Right ventricle myocardium superior (tissue), 1 donor: Measurements from ENCODE around the gene RFXAP. TPM values are rescaled to one million over a fixed set of nuclear protein-coding genes. Genes with fewer than 3 reads are reported as not detected.

ENCODE experiments used
- ATAC-seq: fragments of 200-7000 bp; cut with Tn5 transposase; one replicate; pipeline ENCODE4 v1.9.1; 2020; ENCODE audit warnings: mild to moderate bottlenecking; ENCODE audit not compliant: poor library complexity
- DNase-seq: peaks from one replicate; pipeline ENCODE4 v3.0.0-alpha.2; 2020
- intact Hi-C: fragments of 100-400 bp; cut with DNase I; formaldehyde crosslinking; loops from one replicate; pipeline ENCODE4 v1.11.2; 2022
- total RNA-seq: library from RNA; stranded (reverse); fragmentation: NEBNext Ultra II Directional; extraction: Animal tissue kit (Norgen Biotek cat#: 25700); gene quantifications from one replicate; pipeline ENCODE4 v1.2.1, GENCODE V29; 2021
- donor health status: DM: no; HTN: yes; CAD: no; lungs with severe emphysema.

The RFXAP gene
- total RNA-seq, 1 donor from 2014 or later, result 1.7 TPM

DNA sequence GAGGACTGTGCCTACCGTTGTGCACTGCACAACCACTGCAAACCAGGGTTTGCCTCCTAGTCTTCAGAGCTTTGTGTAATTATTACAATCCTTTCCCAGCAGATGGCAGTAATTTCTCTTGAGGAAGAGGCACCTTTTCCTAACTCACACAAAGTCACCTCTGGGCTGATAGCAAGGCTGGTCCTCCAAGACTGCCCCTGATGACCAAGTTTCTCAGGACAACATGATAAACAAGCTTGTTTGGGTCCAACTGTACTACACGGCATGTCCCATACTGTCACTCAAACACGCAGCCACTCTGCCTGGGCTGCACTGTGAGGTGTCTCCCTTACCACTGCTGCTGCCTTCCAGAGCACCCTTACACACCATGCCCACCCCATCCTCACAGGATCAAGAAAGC, 39.3 kb downstream of the RFXAP start:
- intact Hi-C loops, result loop anchor here (5.0 kb wide), 1 partner anchor 124 kb away; no protein-coding TSS in a partner anchor
- no peak for DNase-seq
- ATAC-seq, result peak; percentile 51

DNA sequence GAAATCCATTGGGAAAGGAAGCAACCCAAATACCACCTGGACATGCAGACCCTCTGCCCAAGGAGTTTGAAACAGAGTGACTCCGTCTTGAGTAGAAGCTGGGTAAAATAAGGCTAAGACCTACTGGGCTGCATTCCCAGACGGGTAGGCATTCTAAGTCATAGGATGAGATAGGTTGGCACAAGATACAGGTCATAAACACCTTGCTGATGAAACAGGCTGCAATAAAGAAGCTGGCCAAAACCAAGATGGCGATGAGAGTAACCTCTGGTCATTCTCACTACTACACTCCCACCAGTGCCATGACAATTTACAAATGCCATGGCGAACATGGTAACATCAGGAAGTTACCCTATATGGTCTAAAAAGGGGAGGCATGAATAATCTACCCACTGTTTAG, 40.2 kb downstream of the RFXAP start:
- no peak for ATAC-seq
- intact Hi-C loops, result loop anchor here (5.0 kb wide), 1 partner anchor 123 kb away; no protein-coding TSS in a partner anchor
- DNase-seq, result no peak

DNA sequence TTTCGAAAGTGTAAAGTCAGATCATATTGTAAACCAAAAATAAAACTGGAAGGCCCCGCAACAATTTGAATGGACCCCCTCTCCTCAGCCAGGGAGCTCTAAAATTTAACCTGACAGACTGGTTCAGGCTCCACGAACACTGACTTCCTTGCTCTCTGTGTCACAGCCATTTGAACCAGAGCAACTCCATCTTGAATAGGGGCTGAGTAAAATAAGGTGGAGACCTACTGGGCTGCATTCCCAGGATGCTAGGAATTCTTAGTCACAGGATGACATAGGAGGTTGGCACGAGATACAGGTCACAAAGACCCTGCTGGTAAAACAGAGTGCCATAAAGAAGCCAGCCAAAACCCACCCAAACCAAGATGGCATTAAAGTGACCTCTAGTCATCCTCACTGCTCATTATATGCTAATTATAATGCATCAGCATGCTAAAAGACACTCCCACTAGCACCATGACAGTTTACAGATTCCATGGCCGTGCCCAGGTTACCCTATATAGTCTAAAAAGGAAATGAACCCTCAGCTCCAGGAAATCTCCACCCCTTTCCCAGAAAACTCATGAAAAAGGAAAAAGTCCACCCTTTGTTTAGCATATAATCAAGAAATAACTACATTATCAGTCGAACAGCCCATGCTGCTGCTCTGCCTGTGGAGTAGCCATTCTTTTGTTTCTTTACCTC, 43.1 kb downstream of the RFXAP start:
- intact Hi-C loops, result no loop called here
- ATAC-seq (no peak), DNase-seq (no peak)

GRCh38 chr13:36862722-36863121, 43.7 kb downstream of the RFXAP start:
- ATAC-seq (no peak), DNase-seq (no peak)
- intact Hi-C loops, result no loop called here

GRCh38 chr13:36865265-36865664, 46.2 kb downstream of the RFXAP start:
- intact Hi-C loops, result no loop called here
- DNase-seq, result no peak
- no peak for ATAC-seq

GRCh38 chr13:36866232-36866631, 47.2 kb downstream of the RFXAP start:
- ATAC-seq (no peak), DNase-seq (no peak)
- intact Hi-C loops, result no loop called here

- intact Hi-C loops, result no loop called here
- ATAC-seq (no peak), DNase-seq (no peak)
These were observed 51.1 kb downstream of the RFXAP start for GRCh38 chr13:36870050-36870692.

DNA sequence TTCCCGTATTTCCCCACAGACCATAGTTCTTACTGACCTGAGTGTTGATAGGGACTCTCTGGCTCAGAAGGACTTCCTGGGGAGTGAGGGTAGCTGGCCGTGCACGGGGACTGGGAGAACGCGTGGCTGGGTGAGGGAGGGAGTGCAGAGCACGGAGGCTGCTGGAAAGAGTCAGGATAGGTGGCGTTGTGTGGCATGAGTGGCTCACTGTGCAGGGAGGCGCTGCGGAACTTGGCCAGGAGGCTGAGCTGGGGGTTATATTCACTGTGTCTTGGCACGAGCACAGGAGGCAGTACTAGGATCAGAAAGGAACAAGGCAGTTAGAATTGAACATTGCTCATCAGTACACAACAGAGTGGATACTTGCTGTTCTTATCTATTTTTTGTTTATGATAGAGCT, 53.6 kb downstream of the RFXAP start:
- no peak for DNase-seq
- intact Hi-C loops, result no loop called here
- peak; percentile 74 for ATAC-seq

- no peak for DNase-seq
- intact Hi-C loops, result no loop called here
- ATAC-seq, result no peak
These were observed 56.4 kb downstream of the RFXAP start for GRCh38 chr13:36875431-36875830.

DNA sequence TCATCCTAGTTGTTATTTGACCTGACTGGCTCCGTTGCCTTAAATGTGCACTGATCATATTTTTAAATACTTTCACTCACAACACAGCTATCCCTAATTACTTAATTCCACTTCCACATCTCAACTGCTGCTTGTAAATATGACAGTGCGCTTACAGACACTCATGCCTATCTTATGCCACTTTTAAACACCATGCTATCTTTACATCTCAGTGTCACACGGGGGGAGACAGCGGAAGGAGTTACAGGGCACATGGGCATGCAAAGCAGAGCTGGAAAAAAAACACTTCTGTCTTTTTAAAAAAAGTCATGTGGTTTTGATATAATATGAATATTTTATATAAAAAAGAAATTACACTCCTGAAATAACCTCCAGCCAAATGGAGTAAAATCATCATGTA, 56.9 kb downstream of the RFXAP start:
- intact Hi-C loops, result no loop called here
- DNase-seq (no peak), ATAC-seq (no peak)

Other genes with a start within 250 kb of the RFXAP start
- gene SERTM1, start 145.2 kb upstream of the RFXAP start, total RNA-seq, result 1.4 TPM
- gene SMAD9, start 101.0 kb downstream of the RFXAP start, total RNA-seq, result 2.6 TPM
- gene ALG5, start 180.1 kb downstream of the RFXAP start, total RNA-seq, result 7.8 TPM
- gene EXOSC8, start 181.6 kb downstream of the RFXAP start, total RNA-seq, result 17.7 TPM
- 23.3 TPM for gene SUPT20H, start 240.5 kb downstream of the RFXAP start, total RNA-seq